ENCODE results near the gene MACROD2.

- no peak for TF ChIP-seq POLR2A (IDR thresholded peaks at IDR 0.05)
- TF ChIP-seq CTCF (IDR thresholded peaks at IDR 0.05) = no peak
Measured at GRCh38 chr20:15675813-15676484, 1680.6 kb downstream of the MACROD2 start.
